NCI-H82 treated with DMSO at 0.1 percent for 48 hours (cell line): ENCODE results near the gene NTF4.

Source experiments
- DNase-seq: peaks from one replicate; lab custom pipeline; 2025; ENCODE audit not compliant: unreplicated experiment; lab: John Stamatoyannopoulos, UW

The NTF4 gene

GRCh38 chr19:49064768-49065611, at the start of gene NTF4:
TSS of gene NTF4 (minus strand) at chr19:49064818. CDS start at chr19:49061997, 2,821 bp downstream.
- no peak for DNase-seq

GRCh38 chr19:49113762-49114629, 49.4 kb upstream of the NTF4 start, which contains the start of gene LIN7B:
TSS of gene LIN7B (plus strand) at chr19:49114370. CDS start at chr19:49114405, 35 bp downstream.
- peak; percentile 69 for DNase-seq

GRCh38 chr19:49111218-49111998, 46.8 kb upstream of the NTF4 start:
- no peak for DNase-seq

GRCh38 chr19:49110567-49110966, 45.9 kb upstream of the NTF4 start:
- DNase-seq, result no peak

DNA sequence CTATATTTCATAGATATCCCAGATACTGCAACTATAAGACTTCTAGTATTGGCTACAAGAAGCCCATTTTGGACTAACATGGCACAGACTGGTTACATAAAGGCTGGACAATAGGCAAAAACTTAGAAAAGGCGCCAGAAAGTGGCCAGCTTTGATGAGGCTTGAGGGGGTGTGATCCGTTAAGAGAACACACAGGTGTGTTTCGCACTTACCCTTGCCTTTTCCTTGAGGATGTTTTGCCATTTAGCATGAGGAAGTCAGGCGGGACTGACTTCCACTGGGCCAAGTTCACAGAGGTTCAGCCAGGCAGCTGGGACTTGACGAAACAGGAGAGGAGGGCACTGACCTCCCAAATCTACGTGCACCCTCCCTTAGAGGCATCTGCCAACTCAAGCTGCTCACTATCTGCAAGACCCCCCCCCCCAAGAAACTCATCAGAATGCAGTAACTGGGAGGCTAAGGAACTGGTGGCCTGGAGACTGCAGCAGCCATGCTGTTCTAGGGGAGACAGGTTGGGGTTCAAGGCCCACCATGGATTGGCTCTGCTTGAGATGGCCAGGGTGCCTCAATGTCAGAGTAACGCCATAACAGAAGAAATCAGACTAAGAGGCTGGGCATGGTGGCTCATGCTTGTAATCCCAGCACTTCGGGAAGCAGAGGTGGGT, 45.1 kb upstream of the NTF4 start:
- DNase-seq, result no peak

- no peak for DNase-seq
Measured at GRCh38 chr19:49109051-49109450, 44.4 kb upstream of the NTF4 start.

DNA sequence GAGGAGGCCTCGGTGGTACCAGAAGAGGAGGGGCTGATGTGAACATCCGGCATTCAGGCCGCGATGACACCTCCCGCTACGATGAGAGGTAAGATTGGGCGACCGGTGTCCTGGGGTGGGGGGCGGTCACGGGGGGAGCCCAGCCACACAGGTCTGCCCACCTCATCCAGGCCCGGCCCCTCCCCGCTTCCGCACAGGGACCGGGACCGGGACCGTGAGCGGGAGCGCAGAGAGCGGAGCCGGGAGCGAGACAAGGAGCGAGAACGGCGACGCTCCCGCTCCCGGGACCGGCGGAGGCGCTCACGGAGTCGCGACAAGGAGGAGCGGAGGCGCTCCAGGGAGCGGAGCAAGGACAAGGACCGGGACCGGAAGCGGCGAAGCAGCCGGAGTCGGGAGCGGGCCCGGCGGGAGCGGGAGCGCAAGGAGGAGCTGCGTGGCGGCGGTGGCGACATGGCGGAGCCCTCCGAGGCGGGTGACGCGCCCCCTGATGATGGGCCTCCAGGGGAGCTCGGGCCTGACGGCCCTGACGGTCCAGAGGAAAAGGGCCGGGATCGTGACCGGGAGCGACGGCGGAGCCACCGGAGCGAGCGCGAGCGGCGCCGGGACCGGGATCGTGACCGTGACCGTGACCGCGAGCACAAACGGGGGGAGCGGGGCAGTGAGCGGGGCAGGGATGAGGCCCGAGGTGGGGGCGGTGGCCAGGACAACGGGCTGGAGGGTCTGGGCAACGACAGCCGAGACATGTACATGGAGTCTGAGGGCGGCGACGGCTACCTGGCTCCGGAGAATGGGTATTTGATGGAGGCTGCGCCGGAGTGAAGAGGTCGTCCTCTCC, 43.2 kb upstream of the NTF4 start:
- DNase-seq, result no peak

DNA sequence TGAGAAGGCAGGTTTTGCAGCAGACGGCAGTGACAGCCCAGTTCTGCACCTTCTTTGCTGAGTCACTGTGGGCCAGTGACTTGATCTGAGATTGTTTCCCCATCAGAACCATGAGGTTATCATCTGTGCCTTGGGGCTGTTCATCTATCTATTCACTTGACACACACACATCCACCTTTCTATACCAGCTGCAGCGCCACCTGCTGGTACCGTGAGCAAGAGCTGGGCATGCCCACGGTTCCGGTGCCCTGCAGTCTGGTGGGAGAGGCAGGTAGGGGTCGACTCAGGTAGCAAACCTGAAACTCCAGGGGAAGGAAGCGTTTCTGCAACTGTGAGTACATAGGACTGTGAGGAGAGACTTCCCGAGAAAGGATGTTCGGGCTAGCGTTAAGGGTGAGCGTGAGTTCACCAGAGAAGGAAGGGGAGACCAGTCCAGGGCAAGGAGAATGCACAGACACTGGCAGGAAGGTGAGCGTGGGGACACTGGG, 42.1 kb upstream of the NTF4 start:
- DNase-seq, result no peak

GRCh38 chr19:49104229-49104864, 39.7 kb upstream of the NTF4 start:
- peak; percentile 82 for DNase-seq

- DNase-seq, result no peak
Measured at GRCh38 chr19:49103331-49104085, 38.9 kb upstream of the NTF4 start.

GRCh38 chr19:49102303-49102702, 37.7 kb upstream of the NTF4 start:
- no peak for DNase-seq

- no peak for DNase-seq
Measured at GRCh38 chr19:49101160-49101559, 36.5 kb upstream of the NTF4 start.

DNA sequence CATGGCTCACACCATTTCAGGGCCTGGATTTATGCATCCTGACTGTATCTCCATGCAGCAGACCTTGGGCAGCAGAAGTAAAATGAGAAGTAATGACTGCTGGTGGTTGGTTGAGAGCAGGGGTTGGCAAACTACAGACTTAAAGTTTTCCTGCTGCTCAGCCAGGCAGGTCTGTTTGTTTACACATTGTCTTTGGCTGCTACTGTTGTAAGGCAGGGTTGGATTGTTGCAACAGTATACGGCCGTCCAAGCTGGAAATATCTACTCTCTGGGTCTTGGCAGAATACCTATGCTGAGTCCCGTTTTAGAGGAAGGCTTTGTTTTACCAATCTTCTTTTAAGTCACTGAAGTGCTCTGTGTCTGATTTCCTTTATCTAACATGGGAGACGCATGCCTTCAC, 34.2 kb upstream of the NTF4 start:
- DNase-seq, result no peak

DNA sequence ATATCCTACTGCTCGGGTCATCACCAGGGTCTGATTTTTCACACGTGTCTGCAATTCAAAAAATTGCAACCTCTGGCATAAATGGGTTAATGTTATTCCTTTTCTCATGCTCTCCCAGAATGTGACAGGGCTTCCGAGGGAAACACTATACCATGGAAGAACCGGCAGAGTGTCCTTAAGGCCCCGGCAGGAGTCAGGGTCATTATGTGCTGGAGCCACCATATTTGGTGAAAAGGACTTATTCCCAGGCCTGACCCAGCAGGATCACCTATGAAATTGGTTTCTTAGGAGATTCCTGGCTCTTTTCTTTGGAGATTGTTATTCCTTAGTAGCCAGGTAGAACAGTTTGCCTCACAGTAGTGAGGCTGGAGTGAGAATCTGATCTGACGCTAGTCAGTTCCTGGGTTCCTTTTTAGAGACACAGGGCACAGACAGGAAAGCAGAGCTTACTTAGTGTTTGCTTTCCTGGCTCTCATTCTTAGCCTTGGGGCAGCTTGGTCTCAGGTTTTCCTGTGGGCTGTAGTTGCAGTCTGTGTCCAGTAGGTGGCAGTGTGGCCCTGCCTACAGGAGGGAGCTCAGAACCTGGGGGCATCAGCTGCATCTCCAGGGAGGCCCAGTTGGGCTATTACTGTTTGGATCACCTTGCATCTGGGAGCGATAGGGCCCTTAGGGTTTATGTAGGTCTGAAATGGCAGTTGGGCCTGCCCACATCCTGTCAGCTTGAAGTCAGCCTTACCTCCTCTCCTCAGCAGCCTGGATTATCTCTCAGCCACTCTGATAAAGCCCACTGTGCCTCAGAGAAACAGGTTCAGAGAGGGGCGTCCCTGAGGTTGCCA, 33.1 kb upstream of the NTF4 start:
- peak; percentile 79 for DNase-seq

- DNase-seq, result no peak
Measured at GRCh38 chr19:49094505-49095482, 30.2 kb upstream of the NTF4 start.

GRCh38 chr19:49092686-49093085, 28.1 kb upstream of the NTF4 start:
- no peak for DNase-seq
